GM19035 (cell line): ENCODE data around the gene COX7C.
A peak's percentile ranks its signal among the peaks of the same experiment; 100 is the strongest.
"Not testable (repeated sequence)": the region's sequence is repeated elsewhere in the genome, so short reads cannot be mapped to it uniquely, and the experiment has no call there.

Source experiments
- ATAC-seq: cut with Tn5 transposase; IDR thresholded peaks from one replicate; pipeline ENCODE4 v1.9.1; 2021; ENCODE audit not compliant: unreplicated experiment

The COX7C gene, protein sequence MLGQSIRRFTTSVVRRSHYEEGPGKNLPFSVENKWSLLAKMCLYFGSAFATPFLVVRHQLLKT

GRCh38 chr5:86617756-86618576 lies at the start of gene COX7C:
Gene COX7C, plus strand, starts transcription at chr5:86617941. Its CDS starts 115 bp downstream, at chr5:86618056.
- ATAC-seq = peak; percentile 98

- ATAC-seq = not testable (repeated sequence)
These were observed 48.0 kb upstream of the COX7C start for GRCh38 chr5:86569522-86570426.

GRCh38 chr5:86570427-86571083 lies 47.2 kb upstream of the COX7C start:
- no peak for ATAC-seq

DNA sequence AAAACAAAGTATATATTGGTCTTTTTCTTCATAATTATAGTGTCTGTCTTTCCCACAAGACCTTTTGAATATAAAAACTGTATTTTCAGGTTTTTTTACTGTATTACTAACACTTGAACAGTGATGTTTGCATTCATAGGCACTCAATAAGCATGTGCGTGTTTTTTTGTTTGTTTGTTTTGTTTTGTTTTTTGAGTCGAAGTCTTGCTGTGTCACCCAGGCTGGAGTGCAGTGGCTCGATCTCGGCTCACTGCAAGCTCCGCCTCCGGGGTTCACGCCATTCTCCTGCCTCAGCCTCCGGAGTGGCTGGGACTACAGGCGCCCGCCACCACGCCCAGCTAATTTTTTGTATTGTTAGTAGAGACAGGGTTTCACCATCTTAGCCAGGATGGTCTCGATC lies 46.6 kb upstream of the COX7C start:
- not testable (repeated sequence) for ATAC-seq

DNA sequence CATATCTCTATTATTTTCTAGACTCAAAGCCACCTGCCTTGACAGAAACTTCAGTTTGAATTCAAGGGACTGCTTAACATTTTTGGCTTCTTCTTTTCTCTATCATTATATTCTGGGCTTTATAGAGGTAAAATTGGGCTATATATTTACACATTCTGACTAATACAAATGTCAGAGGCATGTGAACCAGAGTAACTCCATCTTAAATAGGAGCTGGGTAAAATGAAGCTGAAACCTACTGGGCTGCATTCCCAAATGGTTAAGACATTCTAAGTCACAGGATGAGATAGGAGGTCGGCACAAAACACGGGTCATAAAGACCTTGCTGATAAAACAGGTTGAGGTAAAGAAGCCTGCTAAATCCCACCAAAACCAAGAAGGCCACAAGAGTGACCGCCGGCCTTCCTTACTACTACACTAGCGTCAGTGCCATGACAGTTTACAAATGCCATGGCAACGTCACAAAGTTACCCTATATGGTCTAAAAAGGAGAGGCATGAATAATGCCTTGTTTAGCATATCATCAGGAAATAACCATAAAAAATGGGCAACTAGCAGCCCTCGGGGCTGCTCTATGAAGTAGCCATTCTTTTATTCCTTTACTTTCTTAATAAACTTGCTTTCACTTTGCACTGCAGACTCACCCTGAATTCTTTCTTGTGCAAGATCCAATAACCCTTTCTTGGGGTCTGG lies 44.8 kb upstream of the COX7C start:
- ATAC-seq = no peak

GRCh38 chr5:86579502-86579901 lies 38.2 kb upstream of the COX7C start:
- no peak for ATAC-seq

- ATAC-seq = no peak
These were observed 21.3 kb upstream of the COX7C start for GRCh38 chr5:86596476-86596875.

- no peak for ATAC-seq
These were observed 11.9 kb upstream of the COX7C start for GRCh38 chr5:86605881-86606280.

GRCh38 chr5:86613455-86613854 lies 4.3 kb upstream of the COX7C start:
- no peak for ATAC-seq

GRCh38 chr5:86617309-86617755 lies 409 bp upstream of the COX7C start:
- no peak for ATAC-seq

DNA sequence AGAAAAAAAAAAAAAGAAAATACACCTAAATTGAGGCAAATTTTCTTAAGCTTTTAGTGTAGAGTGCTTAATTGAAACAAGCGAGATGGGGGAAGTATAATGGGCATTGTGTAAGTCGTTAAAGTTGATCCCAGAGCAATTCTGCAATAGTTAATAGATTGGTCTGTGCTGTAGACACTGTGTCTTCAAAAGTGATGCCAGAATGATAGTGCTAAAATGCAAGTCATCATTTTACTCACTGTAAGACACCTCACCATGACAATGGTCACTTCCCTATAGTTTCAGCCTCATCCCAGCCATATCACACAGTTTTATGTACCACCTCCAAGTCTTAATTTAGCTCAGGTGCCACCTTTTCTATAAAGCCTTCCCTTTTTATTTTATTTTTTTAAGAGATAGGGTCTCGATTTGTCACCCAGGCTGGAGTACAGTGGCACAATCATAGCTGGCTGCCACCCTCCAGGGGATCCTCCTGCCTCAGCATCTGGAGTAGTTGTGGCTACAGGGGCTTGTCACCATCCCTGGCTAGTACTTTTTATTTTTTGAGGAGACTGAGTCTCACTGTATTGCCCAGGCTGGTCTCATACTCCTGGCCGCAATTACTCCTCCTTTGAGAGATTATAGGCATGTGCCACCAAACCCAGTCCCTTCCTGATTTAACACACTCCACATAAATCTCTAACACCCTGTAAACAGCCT lies 6.2 kb downstream of the COX7C start:
- no peak for ATAC-seq

- no peak for ATAC-seq
These were observed 7.4 kb downstream of the COX7C start for GRCh38 chr5:86625148-86625547.

DNA sequence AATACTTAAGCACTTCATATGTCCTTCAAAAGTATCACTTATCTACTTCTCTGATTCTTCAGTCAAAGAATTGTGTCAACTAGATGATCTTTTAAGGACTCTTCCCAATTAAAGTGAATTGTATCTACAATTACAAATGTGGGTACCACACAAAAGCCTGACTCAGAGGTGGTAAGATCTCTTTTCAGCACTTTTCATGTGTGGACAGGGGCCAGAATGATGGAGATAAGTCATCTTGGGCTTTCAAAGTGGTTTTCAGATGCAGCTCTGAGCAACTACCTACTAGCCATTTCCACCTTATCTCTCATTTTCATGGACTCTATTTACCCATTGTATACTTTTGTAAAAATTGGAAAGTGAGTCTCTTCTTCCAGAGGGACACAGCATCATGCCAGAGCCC lies 8.4 kb downstream of the COX7C start:
- ATAC-seq = no peak

- no peak for ATAC-seq
These were observed 13.4 kb downstream of the COX7C start for GRCh38 chr5:86631165-86631564.

GRCh38 chr5:86640998-86641397 lies 23.3 kb downstream of the COX7C start:
- ATAC-seq = no peak

GRCh38 chr5:86644843-86645242 lies 27.1 kb downstream of the COX7C start:
- ATAC-seq = no peak

- ATAC-seq = no peak
These were observed 28.1 kb downstream of the COX7C start for GRCh38 chr5:86645885-86646284.

DNA sequence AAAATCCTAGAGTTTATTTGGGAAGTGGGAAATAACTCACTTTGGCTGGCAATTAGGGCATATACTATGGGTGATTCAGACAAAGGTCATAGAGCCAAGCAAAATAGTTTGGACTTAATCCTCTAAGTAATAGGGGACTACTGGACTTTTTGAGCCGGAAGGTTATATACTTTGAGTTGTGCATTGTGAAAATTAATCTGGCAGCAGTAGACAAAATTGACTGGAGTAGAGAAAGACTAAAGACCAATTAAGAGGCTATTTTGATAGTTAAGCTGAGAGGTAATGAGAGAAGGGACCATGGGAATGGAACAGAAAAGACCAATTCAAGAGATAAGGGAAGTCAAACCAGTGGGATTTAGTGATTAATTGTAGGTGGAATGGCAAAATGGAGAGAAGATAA lies 28.9 kb downstream of the COX7C start:
- no peak for ATAC-seq

GRCh38 chr5:86649832-86650505 lies 32.2 kb downstream of the COX7C start:
- ATAC-seq = no peak
